Activated CD8-positive, alpha-beta T cell treated with anti-CD3 and anti-CD28 coated beads for 36 hours (primary cell): ENCODE data around the gene KPTN. TPM values are rescaled to one million over a fixed set of nuclear protein-coding genes. Genes with fewer than 3 reads are reported as not detected.

Experiments used
- ATAC-seq: fragments of 200-7000 bp; cut with Tn5 transposase; one replicate; pipeline ENCODE4 v1.10.0; 2021; ENCODE audit warnings: mild to moderate bottlenecking, moderate library complexity
- CTCF ChIA-PET: fragments of 350-600 bp; sonication (Branson Sonifier 250); formaldehyde crosslinking; loops from one replicate; lab custom pipeline; 2021; ENCODE audit warnings: antibody characterized with exemption; lab: Charles Lee
- POLR2A ChIA-PET: fragments of 350-600 bp; sonication (Branson Sonifier 250); formaldehyde crosslinking; loops from one replicate; lab custom pipeline; 2021; ENCODE audit warnings: antibody characterized with exemption; lab: Charles Lee
- DNase-seq: peaks from one replicate; pipeline ENCODE4 v3.0.0-alpha.2; 2020
- H3K27ac Mint-ChIP-seq: one replicate; pipeline ENCODE4 v1.8.0; 2021; ENCODE audit warnings: mild to moderate bottlenecking, mixed read lengths
- H3K27me3 Mint-ChIP-seq: one replicate; pipeline ENCODE4 v1.8.0; 2021; ENCODE audit warnings: mixed read lengths
- H3K36me3 Mint-ChIP-seq: one replicate; pipeline ENCODE4 v1.8.0; 2021; ENCODE audit warnings: low read depth, mixed read lengths
- H3K4me1 Mint-ChIP-seq: one replicate; pipeline ENCODE4 v1.8.0; 2021; ENCODE audit warnings: low read depth, mixed read lengths
- H3K4me3 Mint-ChIP-seq: one replicate; pipeline ENCODE4 v1.8.0; 2021; ENCODE audit warnings: mild to moderate bottlenecking, moderate library complexity, mixed read lengths
- H3K9me3 Mint-ChIP-seq: one replicate; pipeline ENCODE4 v1.8.0; 2021; ENCODE audit warnings: mixed read lengths
- CTCF ChIP-seq: fragments of 200-600 bp; IDR thresholded peaks from one replicate; pipeline ENCODE4 v1.8.0; 2022; ENCODE audit warnings: antibody characterized with exemption, mild to moderate bottlenecking
- intact Hi-C: fragments of 100-400 bp; cut with micrococcal nuclease; formaldehyde crosslinking; loops from one replicate; pipeline ENCODE4 v1.10.0; 2022
- total RNA-seq, 2 experiments: library from RNA; stranded (reverse); gene quantifications; one replicate each; pipeline ENCODE4 v1.2.3, GENCODE V29; 2021

Gene KPTN
- total RNA-seq = 10 to 100 TPM; 10.4 to 11.0 TPM

GRCh38 chr19:47483800-47484690 lies at the start of gene KPTN:
Gene KPTN, minus strand, starts transcription at chr19:47484219. Its CDS starts 59 bp downstream, at chr19:47484160.
- H3K27me3 Mint-ChIP-seq = no peaks in the 10 kb centered on the region
- H3K9me3 Mint-ChIP-seq = no peaks in the 10 kb centered on the region
- H3K4me1 Mint-ChIP-seq = peaks cover 36% of the 10 kb centered on the region
- peak within 1 kb of the TSS; percentile 99 for H3K27ac Mint-ChIP-seq
- TF ChIP-seq CTCF = peak; percentile 96
- ATAC-seq (peak; percentile 84), DNase-seq (peak; percentile 93)
- POLR2A ChIA-PET = interaction anchor here (0.7 to 2.6 kb wide), 16 partner anchors 9 to 140 kb away, joined by 3 to 24 read pairs (median 4); partner anchors contain the start of genes DHX34 and NAPA
- intact Hi-C loops = loop anchor here (2.0 kb wide), 1 partner anchor 47 kb away; no protein-coding TSS in a partner anchor
- H3K36me3 Mint-ChIP-seq = peaks cover 13% of the 10 kb centered on the region
- H3K4me3 Mint-ChIP-seq = peak within 1 kb of the TSS; percentile 85
- CTCF ChIA-PET = interaction anchor here (0.7 to 7.2 kb wide), 19 partner anchors 9 to 264 kb away, joined by 3 to 37 read pairs (median 6); partner anchors contain the start of genes DHX34, EHD2 and NAPA

- Mint-ChIP-seq H3K4me1 (no peaks in the 10 kb centered on the region), H3K9me3 (no peaks in the 10 kb centered on the region)
- no peak for ATAC-seq
These were observed 47.8 kb upstream of the KPTN start for GRCh38 chr19:47531640-47532387.

GRCh38 chr19:47529018-47529742 lies 45.2 kb upstream of the KPTN start:
- H3K27me3 Mint-ChIP-seq = no peaks in the 10 kb centered on the region
- DNase-seq (no peak), ATAC-seq (no peak)
- POLR2A ChIA-PET = interaction anchor here (1.3 to 1.6 kb wide), 2 partner anchors 14 to 45 kb away, joined by 3 to 4 read pairs; partner anchors contain the start of gene KPTN
- CTCF ChIA-PET = interaction anchor here (0.7 kb wide), 1 partner anchor 13 kb away, joined by 3 read pairs; no protein-coding TSS in a partner anchor
- H3K4me3 Mint-ChIP-seq = no peak overlapping the region
- no peaks in the 10 kb centered on the region for H3K4me1 Mint-ChIP-seq
- intact Hi-C loops = no loop called here
- no peaks in the 10 kb centered on the region for H3K36me3 Mint-ChIP-seq
- no peak for TF ChIP-seq CTCF
- no peak overlapping the region for H3K27ac Mint-ChIP-seq
- H3K9me3 Mint-ChIP-seq = no peaks in the 10 kb centered on the region

More at GRCh38 chr19:47531640-47532387, 47.8 kb upstream of the KPTN start:
- CTCF ChIA-PET = interaction anchor here (0.8 to 1.2 kb wide), 3 partner anchors 16 to 183 kb away, joined by 3 read pairs; no protein-coding TSS in a partner anchor
- DNase-seq = no peak
- H3K27me3 Mint-ChIP-seq = no peaks in the 10 kb centered on the region
- no peak overlapping the region for H3K4me3 Mint-ChIP-seq
- no peaks in the 10 kb centered on the region for H3K36me3 Mint-ChIP-seq
- TF ChIP-seq CTCF = no peak
- intact Hi-C loops = no loop called here
- POLR2A ChIA-PET = interaction anchor here (1.3 kb wide), 1 partner anchor 15 kb away, joined by 5 read pairs; no protein-coding TSS in a partner anchor
- H3K27ac Mint-ChIP-seq = no peak overlapping the region

- TF ChIP-seq CTCF = no peak
- Mint-ChIP-seq H3K27ac (no peak overlapping the region), H3K4me3 (no peak overlapping the region), H3K36me3 (no peaks in the 10 kb centered on the region), H3K9me3 (no peaks in the 10 kb centered on the region), H3K27me3 (peaks cover 5% of the 10 kb centered on the region), H3K4me1 (peaks cover 5% of the 10 kb centered on the region)
- ChIA-PET CTCF (no interaction called here), POLR2A (no interaction called here)
- ATAC-seq = no peak
- intact Hi-C loops = no loop called here
- no peak for DNase-seq
These were observed 42.8 kb upstream of the KPTN start for GRCh38 chr19:47526798-47527197.
